GM18520 (cell line): ENCODE results near the gene SOX12.

Source experiments
- ATAC-seq: cut with Tn5 transposase; IDR thresholded peaks from one replicate; pipeline ENCODE4 v1.9.1; 2021; ENCODE audit not compliant: unreplicated experiment

The SOX12 gene

GRCh38 chr20:301886-302848 lies 23.2 kb upstream of the SOX12 start:
- ATAC-seq, result no peak

- ATAC-seq, result no peak
Measured at GRCh38 chr20:305745-306144, 19.6 kb upstream of the SOX12 start.

- no peak for ATAC-seq
Measured at GRCh38 chr20:308427-309038, 16.8 kb upstream of the SOX12 start.

GRCh38 chr20:309306-309840 lies 16.0 kb upstream of the SOX12 start:
- ATAC-seq, result no peak

GRCh38 chr20:309841-310644 lies 15.3 kb upstream of the SOX12 start:
- peak; percentile 61 for ATAC-seq

- ATAC-seq, result no peak
Measured at GRCh38 chr20:310645-311044, 14.7 kb upstream of the SOX12 start.

- ATAC-seq, result no peak
Measured at GRCh38 chr20:311609-312008, 13.7 kb upstream of the SOX12 start.

- no peak for ATAC-seq
Measured at GRCh38 chr20:312067-312466, 13.3 kb upstream of the SOX12 start.

- no peak for ATAC-seq
Measured at GRCh38 chr20:312866-313265, 12.5 kb upstream of the SOX12 start.

GRCh38 chr20:313402-313801 lies 11.9 kb upstream of the SOX12 start:
- ATAC-seq, result no peak

GRCh38 chr20:313948-314347 lies 11.4 kb upstream of the SOX12 start:
- no peak for ATAC-seq

GRCh38 chr20:316316-317068 lies 8.9 kb upstream of the SOX12 start:
- ATAC-seq, result no peak

GRCh38 chr20:324177-325044 lies 941 bp upstream of the SOX12 start:
- ATAC-seq, result peak; percentile 43

- ATAC-seq, result no peak
Measured at GRCh38 chr20:325889-326644, 715 bp downstream of the SOX12 start.

GRCh38 chr20:326645-327185 lies 1.4 kb downstream of the SOX12 start:
- no peak for ATAC-seq

GRCh38 chr20:327186-328026 lies 2.1 kb downstream of the SOX12 start:
- ATAC-seq, result no peak
